Measurements from ENCODE around the gene OPCML.

The OPCML gene

GRCh38 chr11:133239575-133239974 lies 292.7 kb downstream of the OPCML start:
- DNase-seq (ENCODE audit: low spot score): no peak
- Histone ChIP-seq H3K36me3 (replicated peaks in 1 of 2; ENCODE audit: control insufficient read depth in 2 of 2, insufficient read depth in 2 of 2, low read length in 2 of 2) (no peaks in the 10 kb centered on the region), H3K4me3 (ENCODE audit: low read length in 2 of 2) (peak overlapping the region in 1 of 2 donors; percentile 50)

GRCh38 chr11:133238495-133238894 lies 293.8 kb downstream of the OPCML start:
- Histone ChIP-seq H3K27ac (replicated peaks; ENCODE audit: low read length) (no peak overlapping the region), H3K4me3 (ENCODE audit: low read length in 2 of 2) (no peak overlapping the region), H3K4ac (ENCODE audit: low read length) (no peak overlapping the region), H2BK120ac (ENCODE audit: low read depth, low read length) (no peak overlapping the region), H3K4me2 (ENCODE audit: insufficient read depth, low read length, poor library complexity, severe bottlenecking) (no peak overlapping the region), H4K8ac (ENCODE audit: low read depth, low read length) (no peak overlapping the region), H3K79me1 (ENCODE audit: low read depth, low read length) (no peaks in the 10 kb centered on the region), H2BK12ac (ENCODE audit: low read length) (no peak overlapping the region), H3K23ac (ENCODE audit: low read depth, low read length, poor library complexity) (no peak overlapping the region), H4K91ac (ENCODE audit: low read depth, low read length, poor library complexity) (no peak overlapping the region), H2BK5ac (ENCODE audit: low read length) (no peak overlapping the region), H3K9me3 (replicated peaks in 1 of 2; ENCODE audit: control insufficient read depth in 2 of 2, insufficient read depth in 1 of 2, low read depth in 1 of 2, low read length in 2 of 2) (peaks cover 0 to 3% of the 10 kb centered on the region in 2 donors), H3K9ac (ENCODE audit: low read depth, low read length, poor library complexity) (no peak overlapping the region), H3K4me1 (ENCODE audit: control insufficient read depth in 2 of 2, insufficient read depth in 1 of 2, low read depth in 1 of 2, low read length in 2 of 2) (peaks cover 3 to 8% of the 10 kb centered on the region in 2 donors), H3K18ac (ENCODE audit: low read length) (no peak overlapping the region), H3K27me3 (ENCODE audit: control insufficient read depth in 3 of 3, insufficient read depth in 3 of 3, low read depth in 1 of 3, low read length in 3 of 3) (no peaks in the 10 kb centered on the region), H2AK5ac (ENCODE audit: low read depth, low read length) (no peak overlapping the region), H2AFZ (ENCODE audit: low read length) (no peak overlapping the region), H3K14ac (ENCODE audit: low read length) (no peak overlapping the region), H3K36me3 (replicated peaks in 1 of 2; ENCODE audit: control insufficient read depth in 2 of 2, insufficient read depth in 2 of 2, low read length in 2 of 2) (no peaks in the 10 kb centered on the region), H2BK15ac (ENCODE audit: low read length) (no peak overlapping the region)
- no CpG with 5 or more reads among the region's 10 CpGs for WGBS, 2 donors (ENCODE audit: extremely low coverage in 2 of 2, insufficient read length in 2 of 2, insufficient replicate concordance in 1 of 2)
- DNase-seq (ENCODE audit: low spot score): no peak

More at GRCh38 chr11:133239575-133239974, 292.7 kb downstream of the OPCML start:
- no peak overlapping the region for H2BK120ac ChIP-seq (ENCODE audit: low read depth, low read length)
- no peaks in the 10 kb centered on the region for H3K79me1 ChIP-seq (ENCODE audit: low read depth, low read length)
- H3K14ac ChIP-seq (ENCODE audit: low read length): no peak overlapping the region
- H4K8ac ChIP-seq (ENCODE audit: low read depth, low read length): no peak overlapping the region
- H2AFZ ChIP-seq (ENCODE audit: low read length): no peak overlapping the region
- H4K91ac ChIP-seq (ENCODE audit: low read depth, low read length, poor library complexity): no peak overlapping the region
- H3K27ac ChIP-seq (replicated peaks; ENCODE audit: low read length): no peak overlapping the region
- H3K4ac ChIP-seq (ENCODE audit: low read length): no peak overlapping the region
- no peaks in the 10 kb centered on the region for H3K9me3 ChIP-seq (replicated peaks in 1 of 2; ENCODE audit: control insufficient read depth in 2 of 2, insufficient read depth in 1 of 2, low read depth in 1 of 2, low read length in 2 of 2)
- H2BK12ac ChIP-seq (ENCODE audit: low read length): no peak overlapping the region
- WGBS, 2 donors (ENCODE audit: extremely low coverage in 2 of 2, insufficient read length in 2 of 2, insufficient replicate concordance in 1 of 2): no CpG with 5 or more reads among the region's 8 CpGs
- no peak overlapping the region for H2BK15ac ChIP-seq (ENCODE audit: low read length)
- no peak overlapping the region for H2BK5ac ChIP-seq (ENCODE audit: low read length)
- peaks cover 3 to 8% of the 10 kb centered on the region in 2 donors for H3K4me1 ChIP-seq (ENCODE audit: control insufficient read depth in 2 of 2, insufficient read depth in 1 of 2, low read depth in 1 of 2, low read length in 2 of 2)
- H3K27me3 ChIP-seq (ENCODE audit: control insufficient read depth in 3 of 3, insufficient read depth in 3 of 3, low read depth in 1 of 3, low read length in 3 of 3): no peaks in the 10 kb centered on the region
- H3K9ac ChIP-seq (ENCODE audit: low read depth, low read length, poor library complexity): no peak overlapping the region
- no peak overlapping the region for H2AK5ac ChIP-seq (ENCODE audit: low read depth, low read length)
- no peak overlapping the region for H3K18ac ChIP-seq (ENCODE audit: low read length)
- no peak overlapping the region for H3K23ac ChIP-seq (ENCODE audit: low read depth, low read length, poor library complexity)
- no peak overlapping the region for H3K4me2 ChIP-seq (ENCODE audit: insufficient read depth, low read length, poor library complexity, severe bottlenecking)

GRCh38 chr11:133238027-133238426 lies 294.3 kb downstream of the OPCML start:
- H3K36me3 ChIP-seq (replicated peaks in 1 of 2; ENCODE audit: control insufficient read depth in 2 of 2, insufficient read depth in 2 of 2, low read length in 2 of 2): no peaks in the 10 kb centered on the region
- H4K91ac ChIP-seq (ENCODE audit: low read depth, low read length, poor library complexity): no peak overlapping the region
- no peak overlapping the region for H3K4ac ChIP-seq (ENCODE audit: low read length)
- H2AFZ ChIP-seq (ENCODE audit: low read length): no peak overlapping the region
- H2BK5ac ChIP-seq (ENCODE audit: low read length): no peak overlapping the region
- no peak overlapping the region for H3K14ac ChIP-seq (ENCODE audit: low read length)
- no peak overlapping the region for H2AK5ac ChIP-seq (ENCODE audit: low read depth, low read length)
- H3K4me1 ChIP-seq (ENCODE audit: control insufficient read depth in 2 of 2, insufficient read depth in 1 of 2, low read depth in 1 of 2, low read length in 2 of 2): peaks cover 3 to 8% of the 10 kb centered on the region in 2 donors
- H3K18ac ChIP-seq (ENCODE audit: low read length): no peak overlapping the region
- no peak overlapping the region for H2BK15ac ChIP-seq (ENCODE audit: low read length)
- no peak overlapping the region for H3K27ac ChIP-seq (replicated peaks; ENCODE audit: low read length)
- no peak overlapping the region for H3K9ac ChIP-seq (ENCODE audit: low read depth, low read length, poor library complexity)
- H3K4me2 ChIP-seq (ENCODE audit: insufficient read depth, low read length, poor library complexity, severe bottlenecking): no peak overlapping the region
- no peak overlapping the region for H3K23ac ChIP-seq (ENCODE audit: low read depth, low read length, poor library complexity)
- DNase-seq (ENCODE audit: low spot score): no peak
- H3K4me3 ChIP-seq (ENCODE audit: low read length in 2 of 2): no peak overlapping the region
- no peak overlapping the region for H2BK12ac ChIP-seq (ENCODE audit: low read length)
- no peak overlapping the region for H2BK120ac ChIP-seq (ENCODE audit: low read depth, low read length)
- no peaks in the 10 kb centered on the region for H3K79me1 ChIP-seq (ENCODE audit: low read depth, low read length)
- H3K9me3 ChIP-seq (replicated peaks in 1 of 2; ENCODE audit: control insufficient read depth in 2 of 2, insufficient read depth in 1 of 2, low read depth in 1 of 2, low read length in 2 of 2): peaks cover 2 to 7% of the 10 kb centered on the region in 2 donors
- no peak overlapping the region for H4K8ac ChIP-seq (ENCODE audit: low read depth, low read length)
- no CpG with 5 or more reads among the region's 2 CpGs for WGBS, 2 donors (ENCODE audit: extremely low coverage in 2 of 2, insufficient read length in 2 of 2, insufficient replicate concordance in 1 of 2)
- no peaks in the 10 kb centered on the region for H3K27me3 ChIP-seq (ENCODE audit: control insufficient read depth in 3 of 3, insufficient read depth in 3 of 3, low read depth in 1 of 3, low read length in 3 of 3)

DNA sequence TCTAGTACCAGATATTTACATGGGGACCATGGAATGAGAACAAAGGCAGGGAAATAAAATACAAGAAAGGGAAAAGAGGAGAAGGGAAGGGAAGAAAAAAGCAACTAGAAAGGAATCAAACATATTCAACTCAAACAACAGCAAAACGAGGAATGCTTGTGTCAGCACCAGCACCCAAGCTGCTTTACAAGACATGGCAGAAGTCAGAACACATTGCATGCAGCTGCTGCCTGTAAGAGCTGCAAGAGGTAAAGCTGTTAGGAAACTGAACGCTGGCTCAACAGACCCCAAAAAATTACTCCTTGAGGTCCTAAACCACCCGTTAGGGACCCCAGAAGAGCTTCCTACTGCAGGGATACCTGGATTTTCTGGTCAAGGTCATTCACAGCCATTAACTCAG lies 296.9 kb downstream of the OPCML start:
- DNase-seq (ENCODE audit: low spot score): no peak
- H3K4me1 ChIP-seq (ENCODE audit: control insufficient read depth in 2 of 2, insufficient read depth in 1 of 2, low read depth in 1 of 2, low read length in 2 of 2): peaks cover 3 to 8% of the 10 kb centered on the region in 2 donors
- no peak overlapping the region for H2BK12ac ChIP-seq (ENCODE audit: low read length)
- H3K36me3 ChIP-seq (replicated peaks in 1 of 2; ENCODE audit: control insufficient read depth in 2 of 2, insufficient read depth in 2 of 2, low read length in 2 of 2): no peaks in the 10 kb centered on the region
- H3K9me3 ChIP-seq (replicated peaks in 1 of 2; ENCODE audit: control insufficient read depth in 2 of 2, insufficient read depth in 1 of 2, low read depth in 1 of 2, low read length in 2 of 2): peaks cover 3 to 9% of the 10 kb centered on the region in 2 donors
- H3K18ac ChIP-seq (ENCODE audit: low read length): no peak overlapping the region
- no peak overlapping the region for H3K4me3 ChIP-seq (ENCODE audit: low read length in 2 of 2)
- H3K27ac ChIP-seq (replicated peaks; ENCODE audit: low read length): no peak overlapping the region
- no peak overlapping the region for H2BK5ac ChIP-seq (ENCODE audit: low read length)
- H2AFZ ChIP-seq (ENCODE audit: low read length): no peak overlapping the region
- no peak overlapping the region for H3K23ac ChIP-seq (ENCODE audit: low read depth, low read length, poor library complexity)
- no peak overlapping the region for H2AK5ac ChIP-seq (ENCODE audit: low read depth, low read length)
- H3K4me2 ChIP-seq (ENCODE audit: insufficient read depth, low read length, poor library complexity, severe bottlenecking): no peak overlapping the region
- H4K8ac ChIP-seq (ENCODE audit: low read depth, low read length): no peak overlapping the region
- no peak overlapping the region for H3K4ac ChIP-seq (ENCODE audit: low read length)
- H3K27me3 ChIP-seq (ENCODE audit: control insufficient read depth in 3 of 3, insufficient read depth in 3 of 3, low read depth in 1 of 3, low read length in 3 of 3): peaks cover 0 to 16% (median 15%) of the 10 kb centered on the region in 3 experiments
- no CpG with 5 or more reads among the region's 3 CpGs for WGBS, 2 donors (ENCODE audit: extremely low coverage in 2 of 2, insufficient read length in 2 of 2, insufficient replicate concordance in 1 of 2)
- H3K9ac ChIP-seq (ENCODE audit: low read depth, low read length, poor library complexity): no peak overlapping the region
- H4K91ac ChIP-seq (ENCODE audit: low read depth, low read length, poor library complexity): no peak overlapping the region
- H2BK15ac ChIP-seq (ENCODE audit: low read length): no peak overlapping the region
- H3K14ac ChIP-seq (ENCODE audit: low read length): no peak overlapping the region
- H2BK120ac ChIP-seq (ENCODE audit: low read depth, low read length): no peak overlapping the region
- H3K79me1 ChIP-seq (ENCODE audit: low read depth, low read length): no peaks in the 10 kb centered on the region
